ENCODE measurements around the gene SLC8A1.

SLC8A1 gene

DNA sequence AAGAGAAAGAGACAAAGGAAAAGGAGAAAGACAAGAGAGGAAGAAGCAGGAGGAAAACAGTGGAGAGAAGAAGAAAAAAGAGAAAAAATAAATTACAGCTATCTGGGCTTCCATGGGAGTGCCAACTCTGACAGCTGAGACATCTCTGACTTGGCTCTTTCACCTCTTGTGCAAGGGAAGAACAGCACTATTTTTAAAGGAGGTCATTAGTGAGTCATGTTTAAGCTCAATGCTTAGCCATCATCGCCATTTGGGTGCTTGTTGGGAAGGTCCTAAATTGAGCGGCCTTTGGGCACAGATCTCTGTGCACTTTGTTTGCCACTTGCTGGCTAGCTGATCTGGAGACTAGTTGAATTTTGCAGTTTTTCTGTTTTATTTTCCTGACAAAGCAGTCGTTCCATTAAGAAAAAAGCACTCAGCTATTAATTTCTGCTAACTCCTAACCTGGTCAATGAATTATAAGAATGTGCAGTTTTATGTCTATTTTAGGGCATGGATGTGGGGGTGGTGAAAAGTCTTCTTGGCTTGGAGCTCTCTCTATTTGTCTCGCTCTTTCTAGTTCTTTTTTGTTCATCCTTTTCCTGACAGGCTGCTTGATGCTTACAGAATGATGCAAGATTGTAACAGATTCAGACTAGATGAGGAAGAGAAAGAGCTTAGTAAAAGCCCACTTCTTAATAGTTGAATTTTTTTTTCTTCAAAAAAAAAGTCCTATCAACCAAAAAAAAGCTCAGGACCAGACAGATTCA is 231.5 kb downstream of the SLC8A1 start:
- DNase-seq, result no peak

DNA sequence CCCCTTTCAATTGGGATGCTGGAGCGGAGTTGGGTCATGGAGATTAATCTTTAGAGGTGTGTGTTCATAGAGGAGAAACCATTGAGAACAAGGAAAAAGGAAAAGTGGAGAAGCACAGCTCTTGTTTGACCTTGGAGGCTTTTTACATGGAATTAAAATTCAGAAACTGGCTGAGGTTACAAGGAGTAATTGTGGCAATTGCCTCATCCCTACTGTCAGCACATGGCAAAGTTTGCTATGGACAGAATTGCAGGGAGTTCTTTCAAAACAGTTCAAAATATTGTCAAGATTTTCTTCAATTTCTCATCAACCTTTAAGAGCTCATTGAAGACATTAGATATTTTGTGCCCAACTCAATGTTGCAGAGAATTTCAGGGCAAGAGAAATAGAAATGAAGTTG is 232.7 kb downstream of the SLC8A1 start:
- no peak for DNase-seq

DNA sequence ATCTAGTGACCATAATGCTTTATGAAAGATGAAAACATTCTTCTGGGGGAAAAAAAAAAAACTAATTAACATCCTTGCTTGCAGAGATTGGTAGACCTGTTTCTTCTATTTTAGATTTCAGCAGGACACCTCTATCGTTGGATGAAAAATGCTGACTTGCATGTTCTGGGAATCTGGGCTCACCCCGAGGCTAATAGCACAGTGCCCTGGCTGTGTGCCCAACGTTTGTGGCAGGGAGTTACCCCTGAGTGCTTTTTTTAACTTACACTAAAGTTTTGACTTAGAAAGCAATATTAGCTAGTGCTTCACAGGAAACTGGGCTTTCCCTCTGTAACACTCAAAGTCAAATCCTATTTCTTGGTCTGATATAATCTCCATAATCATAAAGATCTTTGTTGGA is 233.2 kb downstream of the SLC8A1 start:
- DNase-seq, result peak; percentile 57

DNA sequence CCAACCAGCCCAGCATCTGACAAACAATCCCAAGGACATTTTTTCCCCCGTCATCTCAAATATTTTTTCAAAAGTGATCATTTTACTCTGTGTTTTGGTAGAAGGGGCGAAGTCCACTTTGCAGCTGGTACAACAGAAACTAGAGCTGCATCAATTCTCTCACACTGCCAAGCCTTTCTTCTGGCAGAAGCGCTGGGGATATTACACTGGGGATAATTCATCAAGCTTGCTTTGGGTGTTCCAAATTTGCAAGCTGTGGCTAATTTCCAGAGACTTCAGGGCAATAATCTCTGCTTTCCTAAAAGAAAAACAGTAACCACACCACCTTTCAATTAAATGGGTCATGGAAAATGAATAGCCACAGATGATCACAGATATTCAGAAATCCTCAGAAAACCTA is 238.3 kb downstream of the SLC8A1 start:
- no peak for DNase-seq

DNA sequence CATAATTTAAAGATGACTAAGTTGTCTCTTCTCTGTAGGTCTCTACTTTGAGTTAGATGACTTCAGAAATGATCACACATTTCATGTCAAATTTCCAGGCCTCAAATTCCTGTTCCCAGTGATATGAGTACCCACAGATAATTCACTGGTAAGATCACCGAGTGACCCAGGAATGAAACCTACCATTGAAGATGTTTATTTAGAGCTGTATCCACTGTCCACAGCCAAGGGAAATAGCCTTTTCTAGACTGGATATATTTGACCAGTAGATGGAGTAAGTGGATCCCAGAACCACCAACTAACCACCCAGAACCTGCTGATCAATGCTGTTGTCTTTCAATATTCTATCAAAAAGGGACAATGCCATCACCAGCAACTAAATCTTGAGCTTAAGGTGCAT is 238.8 kb downstream of the SLC8A1 start:
- DNase-seq, result no peak

DNA sequence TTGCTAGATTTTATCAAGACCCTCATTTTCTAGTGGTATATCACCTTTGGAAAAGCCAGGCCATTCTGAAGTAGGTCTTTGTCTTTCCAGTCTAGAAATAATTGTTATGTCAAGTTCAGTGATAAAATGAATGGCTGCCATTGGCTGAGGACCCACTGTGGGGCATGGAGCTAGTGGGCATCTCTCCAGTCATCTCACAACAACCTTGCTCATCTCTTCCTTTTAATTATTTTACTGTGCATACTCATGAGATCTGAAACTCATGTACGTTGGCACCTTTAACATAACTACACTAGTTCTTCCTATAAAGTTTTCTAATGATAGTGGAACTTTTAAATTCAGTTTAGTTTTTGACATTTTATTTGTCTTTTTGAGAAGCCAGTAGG is 240.9 kb downstream of the SLC8A1 start:
- no peak for DNase-seq

DNA sequence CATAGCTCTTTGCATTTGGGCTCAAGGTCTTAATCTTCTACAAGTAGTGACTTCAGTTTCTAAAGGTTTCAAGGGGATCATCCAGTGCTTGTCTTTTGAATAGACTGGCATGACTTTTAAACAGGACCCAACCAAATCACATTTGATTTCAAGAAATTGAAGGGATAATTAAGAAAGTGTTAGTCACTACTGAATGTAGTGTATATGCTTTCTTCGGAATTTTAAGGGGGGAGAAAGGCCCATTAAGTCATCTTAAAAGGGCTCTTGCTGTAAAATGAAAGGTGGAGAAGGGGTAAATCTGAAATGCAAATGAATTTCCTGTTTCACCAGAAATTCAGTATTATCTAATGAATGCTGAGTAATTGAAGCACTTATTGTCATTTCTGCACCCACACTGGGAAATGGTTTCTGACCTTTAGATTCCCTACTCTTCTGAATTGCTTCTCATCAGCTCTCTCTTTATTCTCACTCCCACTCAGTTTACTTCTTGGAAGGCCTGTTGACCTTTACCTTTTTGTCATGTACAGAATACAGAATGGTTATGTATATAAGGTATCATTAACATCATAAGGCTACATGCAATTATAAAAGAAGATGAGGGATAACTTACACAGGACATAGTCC is 241.4 kb downstream of the SLC8A1 start:
- DNase-seq, result no peak

DNA sequence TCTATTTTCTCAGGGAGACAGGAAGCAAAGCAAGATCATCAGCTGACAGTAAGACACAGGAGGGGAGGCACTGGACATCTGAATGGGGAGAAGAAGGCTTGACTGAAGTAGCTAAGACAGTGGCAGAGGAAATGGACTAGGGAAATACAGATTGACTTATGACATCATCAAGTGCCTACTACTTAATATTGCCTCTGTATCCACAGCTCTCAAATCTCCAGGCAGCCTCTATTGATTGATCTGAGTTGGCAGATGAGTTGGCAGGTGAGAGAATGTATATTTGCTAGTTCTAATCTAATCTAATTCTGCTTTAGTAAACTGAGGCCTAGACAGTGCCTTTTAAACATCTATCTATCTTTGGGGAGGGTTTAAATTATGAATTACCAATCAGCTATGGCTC is 242.1 kb downstream of the SLC8A1 start:
- DNase-seq, result no peak

DNA sequence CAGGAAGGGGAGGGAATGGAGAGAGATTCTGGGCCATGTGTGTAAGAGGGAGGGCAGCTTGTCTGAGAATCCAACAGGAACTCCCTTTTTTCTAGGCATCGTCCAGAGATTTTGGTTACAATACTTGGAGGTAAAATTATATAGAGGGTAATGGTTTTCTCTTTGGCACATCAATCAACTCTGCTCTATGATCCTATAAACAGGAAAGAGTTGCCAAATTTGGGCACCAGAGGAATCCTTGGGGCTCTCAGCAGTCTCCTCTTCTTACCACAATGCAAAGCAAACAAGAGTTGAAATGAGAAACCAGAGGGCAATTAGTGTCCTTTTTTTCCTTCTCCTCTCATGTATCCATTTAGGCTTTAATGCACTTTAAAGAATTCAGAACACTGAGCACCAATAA is 243.4 kb downstream of the SLC8A1 start:
- peak; percentile 60 for DNase-seq

DNA sequence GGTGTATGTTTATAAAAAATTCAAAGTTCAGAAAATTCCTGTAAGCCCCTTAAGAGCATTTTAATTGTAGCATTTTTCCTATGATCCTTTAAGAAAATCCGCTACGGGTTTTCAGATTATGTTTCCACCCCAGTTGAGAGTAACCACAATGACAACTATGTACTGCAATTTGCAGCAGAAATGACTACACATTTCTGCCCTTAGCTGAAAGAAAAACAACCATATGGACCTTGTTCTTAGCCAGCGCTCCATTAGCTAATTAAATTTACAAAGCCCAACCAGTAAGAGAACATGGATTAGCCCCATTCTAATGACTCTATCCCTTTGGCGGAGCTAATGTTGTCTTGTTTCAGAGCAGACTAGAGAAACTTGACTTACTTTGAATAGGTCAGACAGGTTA is 247.6 kb downstream of the SLC8A1 start:
- DNase-seq, result no peak

DNA sequence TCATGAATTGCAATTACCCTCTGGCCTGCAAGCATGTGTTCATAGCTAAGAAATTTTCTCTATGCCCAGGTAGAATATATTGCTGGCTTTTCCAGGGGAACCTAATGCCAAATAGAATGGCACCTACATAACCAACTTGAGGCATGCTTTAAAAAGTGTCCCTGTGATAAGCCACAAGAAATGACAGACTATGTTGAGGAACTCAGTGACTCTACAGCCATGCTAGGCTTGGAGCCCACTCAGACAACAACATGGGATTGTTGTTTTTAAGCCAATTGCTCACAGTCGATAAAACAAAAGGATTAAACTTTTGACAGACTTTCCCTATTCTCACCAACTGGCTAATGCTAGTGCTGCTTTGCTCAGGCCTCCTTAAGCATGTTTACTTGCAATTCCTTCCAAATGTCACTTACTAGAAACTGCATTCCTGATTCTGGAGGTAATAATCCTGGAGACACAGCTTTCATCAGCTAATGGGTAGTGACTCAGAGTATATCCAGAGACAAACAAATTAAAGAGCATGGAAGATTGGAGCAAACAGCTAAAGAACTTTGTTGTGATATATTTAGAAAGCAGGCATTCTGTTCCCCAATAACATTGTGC is 249.0 kb downstream of the SLC8A1 start:
- DNase-seq, result no peak

DNA sequence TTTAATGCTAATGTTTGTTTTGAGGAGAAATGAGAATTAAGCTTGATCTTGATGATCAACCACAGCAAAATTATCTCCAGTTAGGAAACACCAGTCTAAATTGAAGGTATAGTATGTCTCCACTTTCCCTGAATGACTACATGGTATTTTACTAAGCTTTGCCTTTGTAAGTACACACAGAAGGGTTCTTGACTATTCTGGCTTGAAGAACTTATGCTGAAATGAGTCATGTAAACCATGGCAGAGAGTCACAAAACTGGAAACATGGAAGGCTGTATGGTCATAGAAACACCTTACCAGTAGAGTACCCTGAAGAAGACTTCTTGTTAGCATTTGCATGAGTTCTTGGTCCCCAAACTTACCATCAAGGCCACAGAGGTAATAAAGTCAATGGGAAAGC is 250.5 kb downstream of the SLC8A1 start:
- DNase-seq, result no peak

DNA sequence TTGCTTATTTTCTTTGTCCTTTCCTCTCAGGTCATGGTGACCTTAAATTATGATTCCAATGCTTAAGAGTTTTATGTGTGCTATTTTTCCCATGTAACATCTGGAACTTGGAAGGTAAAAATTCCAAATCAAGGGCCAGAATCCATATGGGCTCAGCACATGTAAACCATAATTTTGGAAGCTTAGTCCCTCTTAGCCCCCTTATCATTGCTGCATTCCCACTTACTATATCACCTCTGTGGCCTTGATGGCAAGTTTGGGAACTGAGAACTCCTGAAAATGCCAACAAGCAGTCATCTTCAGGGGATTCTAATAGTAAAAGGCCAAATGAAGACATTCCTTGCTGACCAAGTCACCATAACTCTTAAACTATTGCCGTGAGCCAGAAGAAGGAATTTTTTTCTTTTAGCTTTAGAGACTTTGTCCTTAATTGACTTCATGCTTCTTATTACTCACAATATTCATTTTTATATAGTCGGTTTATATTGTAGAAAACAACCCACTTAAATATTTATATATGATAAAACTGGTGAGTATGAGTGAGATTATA is 251.4 kb downstream of the SLC8A1 start:
- no peak for DNase-seq

DNA sequence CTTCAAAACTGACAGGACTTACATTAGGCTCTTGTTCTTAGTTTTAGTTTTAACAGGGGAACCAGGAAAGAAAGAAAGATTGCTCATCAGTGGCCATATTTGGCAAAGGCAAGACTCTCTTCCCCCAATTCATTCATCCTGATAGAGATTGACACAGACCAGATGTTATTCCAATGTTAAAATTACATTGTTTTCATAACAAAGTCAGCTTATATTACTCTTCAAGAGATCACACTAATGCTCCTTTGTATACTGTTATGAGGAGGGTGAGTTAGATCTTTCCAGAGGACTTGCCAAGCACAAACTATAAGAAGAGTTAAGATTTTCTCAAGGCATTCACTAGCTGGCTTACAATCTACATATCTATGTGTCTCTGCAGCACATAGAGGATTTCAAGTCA is 252.1 kb downstream of the SLC8A1 start:
- no peak for DNase-seq

DNA sequence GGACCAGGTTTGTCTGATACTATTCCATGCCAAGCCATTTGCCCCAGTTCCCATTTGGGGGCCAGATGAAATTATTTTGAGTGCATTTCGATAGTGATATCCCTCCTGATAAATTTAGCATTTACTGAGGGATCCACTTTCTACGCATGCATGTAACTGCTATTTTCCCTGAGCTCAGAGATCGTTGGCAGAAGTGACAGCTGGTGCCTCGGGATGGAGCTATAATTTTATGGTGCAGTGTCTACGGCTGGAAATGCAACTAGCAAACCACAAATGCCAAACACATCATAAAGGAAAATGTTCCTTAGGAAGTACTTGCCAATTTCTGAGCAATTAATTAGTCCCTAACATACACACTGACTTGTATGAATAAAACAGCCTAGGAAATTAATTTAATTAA is 254.8 kb downstream of the SLC8A1 start:
- peak; percentile 10 for DNase-seq

DNA sequence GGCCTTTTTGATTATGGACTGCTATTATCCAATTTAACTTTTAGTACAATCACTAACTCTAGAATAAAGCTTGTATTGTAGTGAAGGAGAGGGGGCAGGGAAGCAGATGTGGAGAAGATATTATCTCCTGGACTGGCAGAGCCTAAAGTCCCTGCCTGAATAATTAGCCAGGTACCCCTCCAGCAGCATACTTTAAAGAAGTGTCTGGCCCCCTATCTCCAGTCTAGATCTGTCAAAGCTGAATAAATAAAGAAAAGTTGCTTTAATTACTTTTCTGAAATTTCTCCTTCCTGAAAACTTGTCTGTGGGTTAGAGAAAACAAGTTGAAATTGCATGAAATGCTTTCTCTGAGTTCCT is 258.2 kb downstream of the SLC8A1 start:
- DNase-seq, result no peak

DNA sequence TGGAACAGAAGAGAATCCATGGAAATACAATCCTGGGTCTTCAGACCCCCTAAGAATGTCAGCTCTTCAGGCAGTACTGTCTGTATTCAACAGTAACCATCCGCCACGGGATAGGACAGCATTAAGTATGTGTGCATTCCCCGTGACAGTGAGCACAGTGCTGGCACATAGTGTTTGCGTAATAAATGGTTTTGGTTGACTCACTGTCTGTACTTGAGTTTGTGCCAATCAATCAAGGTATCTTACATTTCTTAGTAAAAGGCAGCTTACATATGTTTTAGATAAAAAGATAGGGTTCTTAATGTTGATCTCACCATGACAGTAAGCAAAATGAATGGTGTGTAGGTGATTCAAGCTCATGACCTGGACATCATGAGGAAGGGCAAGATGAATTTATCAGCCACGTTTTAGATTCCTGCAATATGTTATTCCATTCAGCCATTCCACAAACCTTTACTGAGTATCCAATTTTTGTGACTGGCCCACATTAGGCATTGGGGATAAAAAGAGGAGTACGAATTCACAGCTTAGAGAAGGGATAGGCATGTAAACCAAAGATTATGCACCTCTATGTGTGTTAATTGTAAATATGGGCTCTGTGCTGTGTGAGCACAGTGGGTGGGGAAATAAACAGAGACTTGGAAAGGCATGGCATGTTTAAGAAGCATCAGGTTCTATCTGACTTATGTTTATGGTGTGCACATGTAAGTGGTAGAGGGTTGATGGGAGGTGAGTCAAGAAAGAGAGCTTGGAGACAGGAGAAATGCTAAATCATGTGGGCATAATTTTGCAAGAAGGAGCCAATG is 258.8 kb downstream of the SLC8A1 start:
- no peak for DNase-seq

DNA sequence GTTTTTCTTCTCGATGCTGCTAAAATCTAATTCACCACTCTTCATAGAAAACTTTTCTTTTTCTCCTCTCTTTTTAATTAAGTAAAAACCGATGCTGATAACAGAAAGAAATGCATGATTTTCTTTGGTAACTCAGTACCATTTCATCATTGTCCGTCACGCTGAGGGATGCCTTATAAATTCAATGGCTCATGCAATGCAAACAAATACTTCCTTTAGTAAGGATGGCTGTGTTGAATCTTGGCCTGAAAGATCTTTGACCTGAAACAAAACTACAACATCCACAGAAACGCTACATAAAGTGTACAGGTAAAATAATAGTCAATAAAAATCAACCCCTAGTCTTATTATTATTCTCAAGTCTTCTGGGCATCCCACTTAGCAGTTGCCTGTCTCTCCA is 261.4 kb downstream of the SLC8A1 start:
- DNase-seq, result no peak

DNA sequence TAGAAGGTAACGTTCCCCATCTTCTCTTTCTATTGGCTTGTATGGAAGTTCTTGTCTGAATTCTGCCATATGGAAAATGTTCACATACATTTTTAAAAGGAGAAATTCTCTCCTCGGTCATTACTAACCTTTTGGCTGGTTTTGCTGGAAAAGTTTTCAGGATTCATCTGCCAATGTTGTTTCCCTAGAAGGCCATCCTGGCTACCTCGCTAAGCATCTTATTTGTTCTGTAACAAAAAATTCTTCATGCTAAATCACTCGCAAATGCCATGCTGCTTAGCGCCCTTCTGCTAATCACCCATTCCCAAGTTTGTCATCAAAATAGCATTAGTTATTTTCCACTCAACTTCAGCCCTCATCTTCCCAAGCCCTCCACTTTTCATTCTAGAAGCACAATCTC is 262.0 kb downstream of the SLC8A1 start:
- no peak for DNase-seq

DNA sequence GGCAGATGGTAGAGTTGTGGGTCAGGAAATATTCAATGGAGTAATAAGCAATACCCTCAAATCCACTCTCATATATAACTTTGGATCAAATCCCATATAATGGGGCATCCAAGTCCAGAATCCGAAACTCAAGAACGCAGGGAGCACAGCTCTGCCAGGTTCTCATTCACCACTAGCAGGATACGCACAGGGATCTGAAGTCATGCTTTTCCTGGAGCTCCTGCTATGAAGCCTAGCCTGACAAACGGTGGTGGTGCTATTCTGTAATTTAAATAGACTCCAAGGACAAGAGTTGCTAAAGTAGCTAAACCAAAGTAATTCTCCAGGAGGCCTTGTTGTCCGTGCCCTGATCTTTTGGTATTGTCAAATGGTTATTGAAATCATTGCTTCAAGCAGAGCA is 264.8 kb downstream of the SLC8A1 start:
- no peak for DNase-seq

DNA sequence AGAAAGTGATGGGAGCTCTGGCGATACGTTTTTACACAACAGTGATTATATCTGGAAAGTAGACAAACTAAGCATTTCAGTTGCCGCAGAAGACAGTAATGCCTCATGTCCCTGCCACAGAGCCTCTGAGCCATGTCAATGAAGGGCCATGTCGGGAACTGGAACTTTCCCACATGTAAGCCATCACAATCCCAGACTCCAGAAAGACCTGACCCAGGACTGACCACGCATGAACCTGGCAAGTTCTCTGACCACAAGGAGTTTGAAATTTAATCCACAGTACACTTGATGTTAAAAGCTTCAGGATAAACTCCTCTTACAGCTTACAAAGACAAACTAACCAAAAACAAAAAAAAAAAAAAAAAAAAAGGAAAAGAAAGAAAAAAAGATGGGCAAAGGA is 267.3 kb downstream of the SLC8A1 start:
- DNase-seq, result no peak

DNA sequence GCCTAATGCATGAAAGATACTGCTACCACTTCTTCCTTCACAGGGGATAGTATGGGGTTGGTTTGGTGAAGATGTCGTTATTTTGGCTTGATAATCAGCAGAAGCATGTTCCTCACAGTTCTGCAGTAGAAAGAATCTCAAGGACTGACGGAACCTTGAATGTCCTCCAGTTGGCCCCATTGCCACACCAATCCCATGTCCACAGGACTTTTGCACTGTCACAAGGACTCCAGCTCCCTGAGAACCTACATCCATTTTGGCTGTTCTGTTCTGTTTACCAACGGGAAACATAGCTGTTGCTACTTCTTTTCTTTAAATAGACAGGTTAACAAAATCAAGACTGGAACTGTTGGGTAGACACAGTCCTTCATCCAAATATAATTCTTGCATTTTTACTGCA is 270.0 kb downstream of the SLC8A1 start:
- no peak for DNase-seq

DNA sequence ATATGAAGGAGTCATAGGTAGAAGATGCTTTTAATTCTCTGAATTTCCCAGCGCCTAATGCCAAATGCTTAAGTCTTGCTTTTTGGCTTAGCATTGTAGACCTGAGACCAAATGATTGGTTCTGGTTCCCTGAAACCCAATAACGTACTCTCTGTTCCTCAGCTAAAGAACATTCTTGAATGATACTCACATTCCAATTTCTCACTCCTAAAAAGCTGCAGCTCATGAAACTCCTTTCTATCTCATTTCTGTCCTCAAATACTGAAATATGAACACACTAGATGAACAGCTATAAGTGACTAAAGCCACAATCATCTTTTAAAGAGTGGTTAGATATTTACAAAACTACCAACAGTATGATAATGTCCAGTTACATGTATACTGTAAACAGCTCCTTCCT is 272.1 kb downstream of the SLC8A1 start:
- DNase-seq, result no peak

DNA sequence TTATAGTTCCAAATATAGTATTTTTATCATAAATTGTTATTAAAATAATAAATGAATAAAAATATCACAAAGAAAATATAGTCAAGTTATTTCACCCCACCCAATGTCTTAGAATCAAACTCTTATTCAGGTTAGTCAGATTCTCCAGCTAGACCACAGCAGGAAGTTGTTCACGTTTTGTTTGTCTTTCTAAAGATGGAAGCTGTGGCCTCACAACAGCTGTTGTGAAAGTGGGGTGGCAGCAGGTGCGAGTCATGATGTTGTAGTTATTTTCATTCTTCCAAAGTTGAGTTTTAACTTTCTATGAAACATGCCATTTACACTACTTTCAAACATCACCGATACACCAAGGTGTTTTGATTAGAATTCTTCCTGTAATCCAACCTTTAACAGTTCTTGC is 272.9 kb downstream of the SLC8A1 start:
- no peak for DNase-seq

All from NCI-H1105 (cell line).